SH-SY5Y (cell line): Measurements from ENCODE around the gene LTBP2.

Experiments
- GATA2 ChIP-seq: IDR thresholded peaks from 2 replicates; pipeline ENCODE4 v1.6.1; 2011; ENCODE audit warnings: mild to moderate bottlenecking, low read depth, low read length
- GATA3 ChIP-seq: IDR thresholded peaks from 2 replicates; pipeline ENCODE4 v1.6.1; 2011; ENCODE audit warnings: low read depth, mild to moderate bottlenecking, low read length, moderate library complexity

The LTBP2 gene

DNA sequence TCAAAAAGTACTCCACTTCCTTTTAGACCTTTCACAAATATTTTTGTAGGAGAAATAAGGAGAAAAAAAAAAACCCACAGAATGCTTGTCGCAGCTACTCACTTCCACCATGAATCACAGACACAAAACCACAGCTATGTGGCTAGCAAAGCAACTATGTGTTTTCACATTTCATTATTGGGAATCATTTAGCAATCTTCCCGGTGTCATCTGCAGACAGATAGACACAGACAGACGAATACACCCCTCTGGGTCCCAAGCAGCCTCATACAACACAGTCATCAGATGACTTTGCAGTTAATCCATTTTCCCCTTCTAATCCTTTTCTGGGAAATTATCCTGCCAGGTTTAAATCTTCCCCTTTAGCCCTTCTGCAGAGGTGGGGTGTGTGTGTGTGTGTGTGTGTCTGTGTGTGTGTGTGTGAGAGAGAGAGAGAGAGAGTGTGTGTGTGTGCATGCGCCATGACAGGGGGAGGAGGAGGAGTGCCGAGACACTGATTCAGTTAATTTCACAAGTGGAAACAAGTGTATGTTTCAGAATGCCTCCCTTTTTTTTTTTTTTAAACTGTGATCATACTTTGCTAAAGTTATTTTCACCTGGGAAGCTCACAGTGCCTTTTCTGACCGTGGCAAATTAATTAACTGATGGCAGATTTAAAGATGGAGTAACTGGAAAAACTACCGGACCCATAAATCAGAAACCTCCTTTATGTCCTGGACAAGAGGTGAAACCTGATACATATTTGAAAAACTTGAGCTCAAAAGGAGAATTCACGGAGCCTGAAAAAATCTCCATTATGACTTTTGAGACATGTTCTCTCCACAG is 39.9 kb downstream of the LTBP2 start:
- TF ChIP-seq GATA3 = no peak
- no peak for TF ChIP-seq GATA2

DNA sequence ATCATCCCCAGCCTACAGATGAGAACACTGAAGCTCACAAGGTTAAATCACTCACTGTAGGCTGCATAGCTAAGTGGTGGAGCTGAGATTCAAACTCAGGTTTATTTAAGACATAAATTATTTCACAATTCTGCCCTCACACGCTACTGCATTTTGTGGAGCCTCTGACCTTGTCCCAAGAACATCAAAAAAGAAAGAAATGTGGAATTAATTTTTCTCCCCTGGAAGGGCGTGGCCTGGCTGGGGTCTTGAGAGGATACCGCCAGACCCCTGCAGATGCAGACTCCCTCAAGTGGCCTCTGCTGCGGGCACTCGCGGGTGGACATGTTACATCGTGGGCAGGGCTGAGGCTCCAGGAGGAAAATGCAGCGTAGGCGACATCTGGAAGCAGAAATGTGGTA is 40.6 kb downstream of the LTBP2 start:
- TF ChIP-seq GATA2 (no peak), GATA3 (no peak)

GRCh38 chr14:74570696-74571095 is 41.3 kb downstream of the LTBP2 start:
- no peak for TF ChIP-seq GATA3
- TF ChIP-seq GATA2 = no peak

GRCh38 chr14:74569806-74570591 is 42.0 kb downstream of the LTBP2 start:
- no peak for TF ChIP-seq GATA2
- no peak for TF ChIP-seq GATA3

- TF ChIP-seq GATA2 (peak; percentile 58), GATA3 (no peak)
Observed at GRCh38 chr14:74569387-74569786, 42.6 kb downstream of the LTBP2 start.

DNA sequence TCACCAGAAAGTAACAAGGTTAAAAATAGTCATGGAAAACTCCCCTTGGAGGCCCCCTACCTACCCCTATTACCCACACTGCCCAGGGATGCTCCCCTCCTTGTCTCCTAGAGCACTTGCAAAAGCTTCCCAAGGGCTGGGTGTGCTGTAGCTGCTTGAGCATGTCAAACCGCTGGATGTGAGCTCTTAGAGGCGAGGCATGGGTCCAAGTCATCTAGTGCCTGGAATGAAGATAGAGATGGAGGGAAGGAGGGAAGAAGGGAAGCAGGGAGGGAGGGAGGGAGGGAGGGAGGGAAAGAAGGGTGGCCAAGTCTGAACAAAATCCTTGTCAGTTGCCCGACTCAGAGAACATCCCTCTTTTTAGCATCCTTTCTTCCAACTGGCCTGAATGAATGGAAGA is 43.1 kb downstream of the LTBP2 start:
- TF ChIP-seq GATA2 = no peak
- no peak for TF ChIP-seq GATA3

DNA sequence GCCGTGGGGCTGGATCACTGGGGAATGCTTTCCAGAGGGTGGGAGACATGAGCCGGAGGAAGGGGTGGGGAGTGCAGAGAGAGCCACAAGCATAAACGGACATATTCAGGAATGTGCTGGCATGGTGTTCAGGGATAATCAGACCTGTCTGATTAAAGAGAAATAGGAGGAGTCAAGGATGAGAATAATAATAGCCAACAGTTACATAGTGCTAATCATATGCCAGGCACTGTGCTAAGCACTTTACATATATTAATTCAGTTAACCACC is 43.7 kb downstream of the LTBP2 start:
- TF ChIP-seq GATA2 (no peak), GATA3 (no peak)

GRCh38 chr14:74567646-74568379 is 44.2 kb downstream of the LTBP2 start:
- no peak for TF ChIP-seq GATA3
- no peak for TF ChIP-seq GATA2

DNA sequence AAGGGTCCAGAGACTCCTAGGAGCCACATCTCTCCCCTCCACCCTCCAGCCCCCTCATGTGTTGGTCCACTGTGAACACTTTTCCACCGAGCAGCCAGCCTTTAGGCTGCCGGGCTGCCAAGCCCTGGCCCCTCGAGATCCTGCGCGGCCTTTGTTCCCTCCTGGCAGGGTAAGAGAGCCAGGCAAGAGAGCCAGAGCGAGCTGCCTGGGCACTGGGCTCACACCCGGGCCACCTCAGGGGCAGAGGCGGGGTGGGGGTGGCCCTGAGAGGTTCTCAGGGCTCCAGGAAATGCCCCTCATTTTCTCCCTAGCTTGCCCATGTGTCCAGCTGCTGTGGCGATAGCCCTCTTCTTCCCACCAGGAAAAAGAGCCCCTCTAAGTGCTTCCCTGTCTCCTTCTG is 44.8 kb downstream of the LTBP2 start:
- TF ChIP-seq GATA2 (no peak), GATA3 (no peak)

DNA sequence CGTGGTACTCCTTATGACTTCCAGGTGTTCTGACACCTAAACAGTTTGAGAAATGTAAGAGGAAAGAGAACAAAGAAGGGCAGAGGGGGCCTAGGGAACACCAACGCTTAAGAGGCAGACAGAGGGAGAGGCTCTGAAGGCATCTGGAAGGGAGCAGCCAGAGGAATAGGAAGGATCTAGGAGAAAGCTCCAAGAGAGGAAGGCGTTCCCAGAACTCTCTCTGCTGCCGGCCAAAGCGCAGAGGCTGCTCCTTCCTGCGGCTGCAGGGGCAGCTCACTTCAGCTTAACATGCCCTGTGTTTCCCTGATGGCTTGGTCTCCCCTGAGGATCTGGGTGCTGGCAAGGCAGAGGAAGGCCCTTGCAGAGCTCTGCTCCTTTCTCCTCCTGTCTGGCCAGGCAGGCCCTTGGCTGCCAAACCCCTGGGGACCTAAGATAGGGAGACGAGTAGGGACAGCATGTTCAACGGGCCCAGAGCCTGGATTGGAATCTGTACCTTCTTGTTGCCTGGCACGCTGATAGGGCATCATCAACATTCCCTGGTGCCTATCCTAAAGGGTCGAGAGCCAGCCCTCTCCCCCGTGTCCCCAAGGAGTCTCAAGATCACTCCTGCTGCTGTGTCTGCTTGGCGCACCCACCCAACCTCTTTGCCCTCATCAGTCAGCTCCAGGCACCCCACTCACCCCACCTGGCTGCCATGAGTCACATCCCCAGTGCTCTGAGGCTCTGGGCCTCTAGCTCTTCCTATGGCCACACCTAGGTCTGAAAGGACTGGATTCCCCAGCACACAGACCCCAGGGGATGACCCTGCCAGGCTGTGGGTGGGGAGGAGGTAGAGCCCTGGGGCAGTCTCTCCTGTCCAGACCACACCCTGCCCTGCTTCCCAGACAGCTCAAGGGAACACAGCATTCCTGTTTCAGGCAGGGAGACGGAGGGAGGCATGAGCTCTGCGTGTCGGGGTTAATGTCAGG is 45.6 kb downstream of the LTBP2 start:
- no peak for TF ChIP-seq GATA2
- TF ChIP-seq GATA3 = no peak

DNA sequence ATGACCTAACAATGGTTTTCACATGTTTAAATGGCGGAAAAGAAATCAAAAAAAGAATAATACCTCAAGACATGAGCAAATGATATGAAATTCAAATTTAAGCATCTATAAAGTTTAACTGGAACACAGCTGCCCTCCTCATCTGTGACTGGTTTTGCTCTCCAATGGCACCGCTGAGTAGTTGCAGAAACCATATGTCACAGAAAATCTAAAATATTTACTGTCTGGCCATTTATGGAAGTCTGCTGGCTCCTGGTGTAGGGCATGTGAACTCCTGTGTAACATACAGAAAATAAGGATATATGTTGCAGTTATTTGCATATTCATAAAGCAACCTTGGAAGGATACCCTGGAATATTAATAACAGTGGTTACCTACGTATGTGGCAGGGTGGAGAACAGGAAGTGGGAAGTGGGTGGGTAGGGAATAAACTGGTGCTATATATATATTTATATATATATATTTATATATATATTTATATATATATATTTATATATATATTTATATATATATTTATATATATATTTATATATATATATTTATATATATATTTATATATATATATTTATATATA is 48.4 kb downstream of the LTBP2 start:
- TF ChIP-seq GATA2 (no peak), GATA3 (no peak)

DNA sequence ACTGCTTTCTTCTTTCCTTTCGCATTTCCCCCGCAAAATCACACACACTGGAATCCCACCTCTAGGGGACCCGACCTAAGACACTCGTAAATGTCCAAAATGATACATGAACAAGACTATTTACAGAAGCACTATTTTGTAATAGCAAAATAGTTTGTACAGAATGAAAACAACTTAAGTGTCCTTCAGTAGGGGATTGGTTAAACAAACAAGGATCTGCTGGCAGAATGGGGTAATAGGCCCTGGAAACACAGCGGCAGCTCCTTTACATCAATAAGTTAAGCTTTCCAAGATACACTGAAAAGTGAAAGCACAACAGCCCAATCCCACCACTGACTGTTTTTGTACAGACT is 48.8 kb downstream of the LTBP2 start:
- TF ChIP-seq GATA2 (no peak), GATA3 (no peak)

GRCh38 chr14:74562515-74563232 is 49.4 kb downstream of the LTBP2 start:
- TF ChIP-seq GATA3 (no peak), GATA2 (no peak)
